ENCODE measurements around the gene ZMAT5. TPM values are rescaled to one million over a fixed set of nuclear protein-coding genes. Genes with fewer than 3 reads are reported as not detected.

The ZMAT5 gene
- total and polyA plus RNA-seq, 2 of the 13 experiments (the other 11 are each of a cell fraction or from before 2014, with no cell fraction given) = 20.7 to 27.8 TPM

DNA sequence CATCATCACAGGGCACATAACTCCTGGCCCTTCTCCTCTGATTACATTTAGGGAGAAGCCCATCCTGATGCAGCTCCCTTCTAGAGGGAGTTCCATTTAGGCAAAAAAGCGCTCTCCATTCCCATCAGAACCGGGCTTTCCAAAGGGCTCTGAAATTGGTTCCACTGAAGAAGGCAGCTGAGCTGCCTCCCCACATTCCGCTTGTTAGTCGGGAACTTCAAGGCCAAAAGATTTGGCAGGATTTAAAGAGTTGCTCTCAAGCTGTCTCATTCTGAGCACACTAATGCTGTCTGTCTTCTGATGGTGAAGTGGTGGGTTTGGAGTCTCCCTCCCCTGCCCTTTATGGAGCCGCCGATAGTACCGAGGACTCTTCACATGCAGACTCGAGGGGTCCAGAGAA is 73.6 kb downstream of the ZMAT5 start:
- Histone ChIP-seq H4K20me1 (ENCODE audit: insufficient read depth, low read length) (no peaks in the 10 kb centered on the region), H3K9me3 (ENCODE audit: low read length) (no peaks in the 10 kb centered on the region), H3K79me2 (ENCODE audit: insufficient read depth, low read length) (no peaks in the 10 kb centered on the region), H3K4me3 (replicated peaks in 1 of 3; ENCODE audit: insufficient read depth in 1 of 3, low read depth in 2 of 3, low read length in 3 of 3) (no peak overlapping the region), H3K27ac (ENCODE audit: extremely low read length, insufficient read depth, low read length) (no peak overlapping the region), H3K36me3 (replicated peaks in 1 of 2; ENCODE audit: control insufficient read depth in 1 of 2, insufficient read depth in 2 of 2, low read length in 2 of 2) (peaks cover 6 to 8% of the 10 kb centered on the region in 2 experiments; a peak in 4 of 5 replicates), H2AFZ (ENCODE audit: low read length) (no peak overlapping the region), H3K27me3 (ENCODE audit: control insufficient read depth in 1 of 2, insufficient read depth in 2 of 2, low read length in 2 of 2) (no peaks in the 10 kb centered on the region; a peak in 1 of 5 replicates), H3K4me1 (ENCODE audit: insufficient read depth, low read length) (no peaks in the 10 kb centered on the region), H3K9ac (ENCODE audit: insufficient read depth, low read depth, low read length) (no peak overlapping the region), H3K4me2 (ENCODE audit: low read depth, low read length) (no peak overlapping the region)
- TF ChIP-seq ZNF878 (CRISPR knock-in tag; IDR thresholded peaks at IDR 0.05) (no peak), RBM22 (optimal IDR thresholded peaks at IDR 0.05; ENCODE audit: low read length) (no peak), DNMT3B (CRISPR knock-in tag; conservative IDR thresholded peaks at IDR 0.05) (no peak)
- TF ChIP-seq, protein P1, sequence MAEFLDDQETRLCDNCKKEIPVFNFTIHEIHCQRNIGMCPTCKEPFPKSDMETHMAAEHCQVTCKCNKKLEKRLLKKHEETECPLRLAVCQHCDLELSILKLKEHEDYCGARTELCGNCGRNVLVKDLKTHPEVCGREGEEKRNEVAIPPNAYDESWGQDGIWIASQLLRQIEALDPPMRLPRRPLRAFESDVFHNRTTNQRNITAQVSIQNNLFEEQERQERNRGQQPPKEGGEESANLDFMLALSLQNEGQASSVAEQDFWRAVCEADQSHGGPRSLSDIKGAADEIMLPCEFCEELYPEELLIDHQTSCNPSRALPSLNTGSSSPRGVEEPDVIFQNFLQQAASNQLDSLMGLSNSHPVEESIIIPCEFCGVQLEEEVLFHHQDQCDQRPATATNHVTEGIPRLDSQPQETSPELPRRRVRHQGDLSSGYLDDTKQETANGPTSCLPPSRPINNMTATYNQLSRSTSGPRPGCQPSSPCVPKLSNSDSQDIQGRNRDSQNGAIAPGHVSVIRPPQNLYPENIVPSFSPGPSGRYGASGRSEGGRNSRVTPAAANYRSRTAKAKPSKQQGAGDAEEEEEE (CRISPR knock-in tag; IDR thresholded peaks at IDR 0.05; ENCODE audit: borderline replicate concordance) = no peak
- TF ChIP-seq, protein P2, sequence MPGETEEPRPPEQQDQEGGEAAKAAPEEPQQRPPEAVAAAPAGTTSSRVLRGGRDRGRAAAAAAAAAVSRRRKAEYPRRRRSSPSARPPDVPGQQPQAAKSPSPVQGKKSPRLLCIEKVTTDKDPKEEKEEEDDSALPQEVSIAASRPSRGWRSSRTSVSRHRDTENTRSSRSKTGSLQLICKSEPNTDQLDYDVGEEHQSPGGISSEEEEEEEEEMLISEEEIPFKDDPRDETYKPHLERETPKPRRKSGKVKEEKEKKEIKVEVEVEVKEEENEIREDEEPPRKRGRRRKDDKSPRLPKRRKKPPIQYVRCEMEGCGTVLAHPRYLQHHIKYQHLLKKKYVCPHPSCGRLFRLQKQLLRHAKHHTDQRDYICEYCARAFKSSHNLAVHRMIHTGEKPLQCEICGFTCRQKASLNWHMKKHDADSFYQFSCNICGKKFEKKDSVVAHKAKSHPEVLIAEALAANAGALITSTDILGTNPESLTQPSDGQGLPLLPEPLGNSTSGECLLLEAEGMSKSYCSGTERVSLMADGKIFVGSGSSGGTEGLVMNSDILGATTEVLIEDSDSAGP (CRISPR knock-in tag; IDR thresholded peaks at IDR 0.05; ENCODE audit: borderline replicate concordance) = no peak
- in situ Hi-C loops (cut with HindIII; ENCODE audit: extremely low pct_ligation_motif_present, low pct_unique_long_range_greater_than_20kb) = no loop called here
- DNase-seq (ENCODE audit: low spot score) (no peak), ATAC-seq (no peak), FAIRE-seq (no peak)
- 79% methylated on average over 8 of the region's 8 CpGs for WGBS (ENCODE audit: low lambda C conversion rate)
- ChIA-PET CTCF (ENCODE audit: low intra/inter-chr PET ratio, low total read pairs) (no interaction called here), POLR2A (no interaction called here)
- no TSS peak for BruUV-seq (replicated peaks)
- intact Hi-C loops (cut with micrococcal nuclease; ENCODE audit: unreplicated experiment) = no loop called here

DNA sequence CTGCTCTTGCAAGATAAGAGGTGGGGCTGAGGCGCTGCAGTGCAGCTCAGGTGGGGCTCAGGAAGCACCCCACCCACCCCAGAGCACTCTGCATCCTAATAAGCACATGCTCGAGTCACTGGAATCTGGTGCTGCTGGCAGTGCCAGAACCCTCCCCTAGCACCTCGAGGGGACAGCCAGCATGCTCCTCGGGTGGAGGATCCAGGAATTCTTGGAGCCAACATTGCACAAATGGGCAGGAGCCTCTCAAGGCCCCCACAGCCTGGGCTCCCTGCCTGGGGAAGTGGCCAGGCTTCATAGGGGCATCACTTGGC is 74.5 kb downstream of the ZMAT5 start:
- no peak for DNase-seq (ENCODE audit: low spot score)
- BruUV-seq (replicated peaks) = no TSS peak
- no peak for TF ChIP-seq ZNF354B (CRISPR knock-in tag; IDR thresholded peaks at IDR 0.05)
- TF ChIP-seq ZIK1 (CRISPR knock-in tag; IDR thresholded peaks at IDR 0.05; ENCODE audit: borderline replicate concordance, low read depth) = no peak
- no peak for TF ChIP-seq ZNF768 (CRISPR knock-in tag; IDR thresholded peaks at IDR 0.05)
- TF ChIP-seq MAZ (IDR thresholded peaks at IDR 0.05; ENCODE audit: borderline replicate concordance, low read depth, low read length) = no peak
- no peak for TF ChIP-seq MAZ (CRISPR knock-in tag; IDR thresholded peaks at IDR 0.05; ENCODE audit: low read depth)
- no peak for TF ChIP-seq FOXP1 (IDR thresholded peaks at IDR 0.05)
- no peak for TF ChIP-seq FOXP1 (CRISPR knock-in tag; IDR thresholded peaks at IDR 0.05)
- no peak for TF ChIP-seq ZNF224 (CRISPR knock-in tag; IDR thresholded peaks at IDR 0.05)
- TF ChIP-seq ZNF629 (CRISPR knock-in tag; conservative IDR thresholded peaks at IDR 0.05) = no peak
- TF ChIP-seq MXD4 (CRISPR knock-in tag; IDR thresholded peaks at IDR 0.05) = no peak
- TF ChIP-seq TBX2 (CRISPR knock-in tag; IDR thresholded peaks at IDR 0.05; ENCODE audit: borderline replicate concordance) = no peak
- TF ChIP-seq, protein P3, sequence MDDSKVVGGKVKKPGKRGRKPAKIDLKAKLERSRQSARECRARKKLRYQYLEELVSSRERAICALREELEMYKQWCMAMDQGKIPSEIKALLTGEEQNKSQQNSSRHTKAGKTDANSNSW (CRISPR knock-in tag; IDR thresholded peaks at IDR 0.05; ENCODE audit: borderline replicate concordance) = no peak

More for the DNA sequence above, 74.5 kb downstream of the ZMAT5 start:
- Histone ChIP-seq H3K36me3 (replicated peaks in 1 of 2; ENCODE audit: control insufficient read depth in 1 of 2, insufficient read depth in 2 of 2, low read length in 2 of 2) (peaks cover 6 to 15% of the 10 kb centered on the region in 2 experiments; a peak in 4 of 5 replicates), H3K27me3 (ENCODE audit: control insufficient read depth in 1 of 2, insufficient read depth in 2 of 2, low read length in 2 of 2) (no peaks in the 10 kb centered on the region; a peak in 1 of 5 replicates), H3K27ac (ENCODE audit: extremely low read length, insufficient read depth, low read length) (no peak overlapping the region), H2AFZ (ENCODE audit: low read length) (no peak overlapping the region), H3K9me3 (ENCODE audit: low read length) (no peaks in the 10 kb centered on the region), H4K20me1 (ENCODE audit: insufficient read depth, low read length) (no peaks in the 10 kb centered on the region), H3K4me2 (ENCODE audit: low read depth, low read length) (no peak overlapping the region), H3K4me1 (ENCODE audit: insufficient read depth, low read length) (no peaks in the 10 kb centered on the region), H3K4me3 (replicated peaks in 1 of 3; ENCODE audit: insufficient read depth in 1 of 3, low read depth in 2 of 3, low read length in 3 of 3) (no peak overlapping the region), H3K79me2 (ENCODE audit: insufficient read depth, low read length) (no peaks in the 10 kb centered on the region), H3K9ac (ENCODE audit: insufficient read depth, low read depth, low read length) (no peak overlapping the region)
- ChIA-PET CTCF (ENCODE audit: low intra/inter-chr PET ratio, low total read pairs) (no interaction called here), POLR2A (no interaction called here)
- ATAC-seq (no peak), FAIRE-seq (no peak)
- WGBS (ENCODE audit: low lambda C conversion rate) = 100% methylated on average over 1 of the region's 4 CpGs
- in situ Hi-C loops (cut with HindIII; ENCODE audit: extremely low pct_ligation_motif_present, low pct_unique_long_range_greater_than_20kb) (no loop called here), intact Hi-C loops (cut with micrococcal nuclease; ENCODE audit: unreplicated experiment) (no loop called here)
